B cell (primary cell): Measurements from ENCODE around the gene SFMBT1. TPM values are rescaled to one million over a fixed set of nuclear protein-coding genes. Genes with fewer than 3 reads are reported as not detected.

Source experiments
- ATAC-seq: fragments of 200-7000 bp; cut with Tn5 transposase; one replicate; pipeline ENCODE4 v1.10.0; 2021; ENCODE audit warnings: low read depth, mild to moderate bottlenecking, moderate number of reproducible peaks, moderate library complexity
- CTCF ChIA-PET: fragments of 350-600 bp; sonication (Branson Sonifier 250); formaldehyde crosslinking; loops from one replicate; lab custom pipeline; 2021; ENCODE audit warnings: antibody characterized with exemption, inconsistent platforms; lab: Charles Lee
- POLR2A ChIA-PET: fragments of 350-600 bp; sonication (Branson Sonifier 250); formaldehyde crosslinking; loops from one replicate; lab custom pipeline; 2021; ENCODE audit warnings: antibody characterized with exemption; lab: Charles Lee
- DNase-seq: peaks from one replicate; pipeline ENCODE4 v3.0.0; 2013
- H2AFZ ChIP-seq: 2 replicates; pipeline ENCODE4 v1.6.1; 2012; ENCODE audit warnings: mild to moderate bottlenecking, low read depth, low read length; ENCODE audit not compliant: insufficient read depth, poor library complexity, severe bottlenecking
- H3K27ac ChIP-seq, 2 donors: 1 replicate in 1 of 2; 2 replicates in 1 of 2; pipeline ENCODE4 v1.5.1; 2012 to 2013; ENCODE audit warnings: low read length in 2 of 2, mild to moderate bottlenecking in 2 of 2, moderate library complexity in 1 of 2
- H3K27me3 ChIP-seq, 4 experiments: fragments of 200-600 bp in 1 of 4; sonication (generic) in 1 of 4; replicated peaks in 1 of 4; 1 replicate in 2 of 4; 2 replicates in 2 of 4; pipeline versions ENCODE4 v1.6.1 to v1.7.0; 2013 to 2016; ENCODE audit warnings: low read length in 3 of 4, mild to moderate bottlenecking in 2 of 4, mixed read lengths in 1 of 4, moderate library complexity in 1 of 4; ENCODE audit not compliant: insufficient read depth in 4 of 4, control insufficient read depth in 3 of 4; ENCODE audit errors: control extremely low read depth in 1 of 4
- H3K36me3 ChIP-seq, 2 experiments: replicated peaks in 1 of 2; 1 replicate in 1 of 2; 2 replicates in 1 of 2; pipeline versions ENCODE4 v1.6.1 to v1.7.1; 2013; ENCODE audit warnings: low read length in 1 of 2; ENCODE audit not compliant: insufficient read depth in 2 of 2, control insufficient read depth in 1 of 2; ENCODE audit errors: control extremely low read depth in 1 of 2, extremely low read depth in 1 of 2
- H3K4me1 ChIP-seq, 2 donors: fragments of 200-600 bp in 1 of 2; sonication (generic) in 1 of 2; 1 replicate in 1 of 2; 2 replicates in 1 of 2; pipeline versions ENCODE4 v1.5.1 to v1.6.1; 2013 to 2017; ENCODE audit warnings: low read length in 2 of 2; ENCODE audit not compliant: control insufficient read depth in 2 of 2, insufficient read depth in 2 of 2
- H3K4me2 ChIP-seq: replicated peaks from 2 replicates; pipeline ENCODE3; 2012; ENCODE audit warnings: mild to moderate bottlenecking, low read depth, low read length; ENCODE audit not compliant: poor library complexity, severe bottlenecking
- H3K4me3 ChIP-seq, 5 experiments: fragments of 200-600 bp in 1 of 5; sonication (generic) in 1 of 5; 1 replicate in 3 of 5; 2 replicates in 2 of 5; pipeline versions ENCODE4 v1.5.1 to v1.7.0; 2011 to 2016; ENCODE audit warnings: low read length in 4 of 5, mild to moderate bottlenecking in 4 of 5, low read depth in 2 of 5, control low read depth in 1 of 5, moderate library complexity in 1 of 5; ENCODE audit not compliant: insufficient read depth in 1 of 5; ENCODE audit errors: control extremely low read depth in 1 of 5, extremely low read depth in 1 of 5
- H3K79me2 ChIP-seq: fragments of 200-600 bp; sonication (generic); one replicate; pipeline ENCODE4 v1.6.0; 2016; ENCODE audit warnings: low read length; ENCODE audit not compliant: control insufficient read depth, insufficient read depth
- H3K9ac ChIP-seq: fragments of 200-600 bp; sonication (generic); 2 replicates; pipeline ENCODE4 v1.6.1; 2017; ENCODE audit warnings: mild to moderate bottlenecking, low read length, moderate library complexity
- H3K9me3 ChIP-seq, 3 donors: one replicate each; pipeline versions ENCODE4 v1.6.1 to v1.7.1; 2013; ENCODE audit warnings: low read length in 2 of 3; ENCODE audit not compliant: control insufficient read depth in 2 of 3, insufficient read depth in 1 of 3; ENCODE audit errors: control extremely low read depth in 1 of 3
- H4K20me1 ChIP-seq: 2 replicates; pipeline ENCODE4 v1.6.0; 2012; ENCODE audit warnings: mild to moderate bottlenecking, low read length; ENCODE audit not compliant: insufficient read depth, control insufficient read depth, poor library complexity, severe bottlenecking
- H3K27ac Mint-ChIP-seq: one replicate; pipeline ENCODE4 v1.8.0; 2021; ENCODE audit warnings: mixed read lengths
- H3K27me3 Mint-ChIP-seq: one replicate; pipeline ENCODE4 v1.8.0; 2021; ENCODE audit warnings: mixed read lengths
- H3K4me1 Mint-ChIP-seq: one replicate; pipeline ENCODE4 v1.8.0; 2021; ENCODE audit warnings: mixed read lengths
- H3K4me3 Mint-ChIP-seq: one replicate; pipeline ENCODE4 v1.8.0; 2021; ENCODE audit warnings: mixed read lengths
- H3K9me3 Mint-ChIP-seq: one replicate; pipeline ENCODE4 v1.8.0; 2022; ENCODE audit warnings: mixed read lengths; ENCODE audit not compliant: insufficient read depth
- CTCF ChIP-seq: fragments of 200-600 bp; IDR thresholded peaks from one replicate; pipeline ENCODE4 v1.8.0; 2022; ENCODE audit warnings: antibody characterized with exemption, mild to moderate bottlenecking
- EZH2 ChIP-seq: IDR thresholded peaks from 2 replicates; pipeline ENCODE4 v1.6.1; 2012; ENCODE audit warnings: borderline replicate concordance, low read depth, mild to moderate bottlenecking, moderate library complexity, low read length; ENCODE audit not compliant: insufficient read depth, poor library complexity, severe bottlenecking
- WGBS: methylation state at CpG from one replicate; pipeline ENCODE4 v1.1.5; 2013; ENCODE audit warnings: missing lambda C conversion rate; ENCODE audit not compliant: insufficient coverage; 5-methylcytosine and 5-hydroxymethylcytosine counted together
- intact Hi-C: fragments of 100-400 bp; cut with micrococcal nuclease; formaldehyde crosslinking; loops from one replicate; pipeline ENCODE4 v1.10.0; 2022
- polyA plus RNA-seq: library from polyadenylated mRNA; depleted of rRNA; stranded (reverse); fragments of >200 nt; gene quantifications from 2 replicates; pipeline ENCODE4 v1.2.3, GENCODE V29; 2012
- total RNA-seq, 2 donors: library from RNA; stranded (reverse); fragments of 120-200 nt in 1 of 2; gene quantifications; 1 replicate in 1 of 2; 2 replicates in 1 of 2; pipeline versions ENCODE4 v1.2.3 to v1.2.4, GENCODE V29; 2013 to 2022

SFMBT1 gene
- total and polyA plus RNA-seq, 2 donors (not counting 1 experiment from before 2014, with no cell fraction given): 9.9 to 55.8 TPM

GRCh38 chr3:53079791-53080555 lies 34.1 kb upstream of the SFMBT1 start:
- H3K27me3 Mint-ChIP-seq: no peaks in the 10 kb centered on the region
- Histone ChIP-seq H3K27me3 (no peaks in the 10 kb centered on the region), H3K4me1 (no peaks in the 10 kb centered on the region), H3K27ac (no peak overlapping the region), H3K4me2 (no peak overlapping the region), H3K36me3 (no peaks in the 10 kb centered on the region), H3K9ac (no peak overlapping the region), H2AFZ (no peak overlapping the region), H4K20me1 (no peaks in the 10 kb centered on the region), H3K4me3 (no peak overlapping the region), H3K9me3 (no peaks in the 10 kb centered on the region), H3K79me2 (no peaks in the 10 kb centered on the region)
- 100% methylated on average over 8 of the region's 12 CpGs for WGBS
- ATAC-seq: no peak
- DNase-seq: no peak
- H3K4me3 Mint-ChIP-seq: no peak overlapping the region
- TF ChIP-seq CTCF (no peak), EZH2 (no peak)
- CTCF ChIA-PET: no interaction called here
- H3K4me1 Mint-ChIP-seq: no peaks in the 10 kb centered on the region
- no peaks in the 10 kb centered on the region for H3K9me3 Mint-ChIP-seq
- intact Hi-C loops: no loop called here
- POLR2A ChIA-PET: no interaction called here
- no peak overlapping the region for H3K27ac Mint-ChIP-seq

GRCh38 chr3:53079147-53079546 lies 33.3 kb upstream of the SFMBT1 start:
- H3K79me2 ChIP-seq: no peaks in the 10 kb centered on the region
- ChIA-PET CTCF (no interaction called here), POLR2A (no interaction called here)
- H3K4me3 Mint-ChIP-seq: no peak overlapping the region
- no peaks in the 10 kb centered on the region for H3K27me3 Mint-ChIP-seq
- H3K9ac ChIP-seq: no peak overlapping the region
- WGBS: 95% methylated on average over 4 of the region's 6 CpGs
- H3K9me3 ChIP-seq: no peaks in the 10 kb centered on the region
- no peak overlapping the region for H3K4me2 ChIP-seq
- no peaks in the 10 kb centered on the region for H3K9me3 Mint-ChIP-seq
- H3K27me3 ChIP-seq: no peaks in the 10 kb centered on the region
- H3K4me1 ChIP-seq: no peaks in the 10 kb centered on the region
- no peak overlapping the region for H3K27ac ChIP-seq
- H3K36me3 ChIP-seq: no peaks in the 10 kb centered on the region
- H3K4me1 Mint-ChIP-seq: peaks cover under 1% of the 10 kb centered on the region
- no peak overlapping the region for H2AFZ ChIP-seq
- intact Hi-C loops: no loop called here
- DNase-seq (no peak), ATAC-seq (no peak)
- TF ChIP-seq EZH2 (no peak), CTCF (no peak)
- H3K4me3 ChIP-seq: no peak overlapping the region
- no peaks in the 10 kb centered on the region for H4K20me1 ChIP-seq
- H3K27ac Mint-ChIP-seq: no peak overlapping the region
